Activated T-helper 1 cell treated with anti-CD3 and anti-CD28 coated beads, Interleukin-12 subunit alpha, Interleukin-12 subunit beta, Interleukin-2, Interleukin-4 antibody, amounts not matched to agents 30 ng/mL and 10 ng/mL and 1 ng/mL, durations not matched to agents 14 hours and 24 hours and 36 hours (primary cell): ENCODE data around the gene IMPACT. TPM values are rescaled to one million over a fixed set of nuclear protein-coding genes. Genes with fewer than 3 reads are reported as not detected.

Experiments
- DNase-seq: peaks from one replicate; pipeline ENCODE4 v3.0.0; 2021; ENCODE audit warnings: low spot score
- H3K27ac Mint-ChIP-seq: one replicate; pipeline ENCODE4 v1.8.0; 2021; ENCODE audit warnings: mild to moderate bottlenecking, mixed read lengths
- H3K27me3 Mint-ChIP-seq: one replicate; pipeline ENCODE4 v1.8.0; 2022; ENCODE audit warnings: mild to moderate bottlenecking, moderate library complexity, mixed read lengths; ENCODE audit not compliant: insufficient read depth
- H3K36me3 Mint-ChIP-seq: one replicate; pipeline ENCODE4 v1.8.0; 2021; ENCODE audit warnings: low read depth, mixed read lengths
- H3K4me1 Mint-ChIP-seq: one replicate; pipeline ENCODE4 v1.8.0; 2021; ENCODE audit warnings: low read depth, mixed read lengths
- H3K4me3 Mint-ChIP-seq: one replicate; pipeline ENCODE4 v1.8.0; 2021; ENCODE audit warnings: mild to moderate bottlenecking, moderate library complexity, mixed read lengths
- H3K9me3 Mint-ChIP-seq: one replicate; pipeline ENCODE4 v1.8.0; 2021; ENCODE audit warnings: mixed read lengths
- intact Hi-C: fragments of 100-400 bp; cut with micrococcal nuclease; formaldehyde crosslinking; loops from one replicate; pipeline ENCODE4 v1.15.1; 2024
- total RNA-seq: library from RNA; stranded (reverse); gene quantifications from 2 replicates; pipeline ENCODE4 v1.2.3, GENCODE V29; 2022

The IMPACT gene
- total RNA-seq, 1 donor from 2014 or later, result 9.5 TPM

GRCh38 chr18:24466771-24467170 lies 40.3 kb downstream of the IMPACT start:
- peaks cover 9% of the 10 kb centered on the region for H3K27me3 Mint-ChIP-seq
- no peak overlapping the region for H3K27ac Mint-ChIP-seq
- intact Hi-C loops, result no loop called here
- H3K4me3 Mint-ChIP-seq, result no peak overlapping the region
- peaks cover 12% of the 10 kb centered on the region for H3K4me1 Mint-ChIP-seq
- H3K9me3 Mint-ChIP-seq, result no peaks in the 10 kb centered on the region
- DNase-seq, result no peak
- no peaks in the 10 kb centered on the region for H3K36me3 Mint-ChIP-seq

- no peak overlapping the region for H3K27ac Mint-ChIP-seq
- no peak overlapping the region for H3K4me3 Mint-ChIP-seq
- no peak for DNase-seq
- no peaks in the 10 kb centered on the region for H3K36me3 Mint-ChIP-seq
- intact Hi-C loops, result no loop called here
- no peaks in the 10 kb centered on the region for H3K9me3 Mint-ChIP-seq
- peaks cover 13% of the 10 kb centered on the region for H3K27me3 Mint-ChIP-seq
- H3K4me1 Mint-ChIP-seq, result no peaks in the 10 kb centered on the region
Observed at GRCh38 chr18:24470022-24470618, 43.6 kb downstream of the IMPACT start.

- intact Hi-C loops, result no loop called here
- H3K4me3 Mint-ChIP-seq, result no peak overlapping the region
- H3K9me3 Mint-ChIP-seq, result no peaks in the 10 kb centered on the region
- no peaks in the 10 kb centered on the region for H3K4me1 Mint-ChIP-seq
- no peak for DNase-seq
- H3K36me3 Mint-ChIP-seq, result no peaks in the 10 kb centered on the region
- no peak overlapping the region for H3K27ac Mint-ChIP-seq
- peaks cover 13% of the 10 kb centered on the region for H3K27me3 Mint-ChIP-seq
Observed at GRCh38 chr18:24470805-24471204, 44.3 kb downstream of the IMPACT start.

GRCh38 chr18:24472591-24472990 lies 46.1 kb downstream of the IMPACT start:
- intact Hi-C loops, result no loop called here
- Mint-ChIP-seq H3K4me3 (no peak overlapping the region), H3K9me3 (no peaks in the 10 kb centered on the region), H3K36me3 (no peaks in the 10 kb centered on the region), H3K27ac (no peak overlapping the region), H3K4me1 (no peaks in the 10 kb centered on the region), H3K27me3 (peaks cover 17% of the 10 kb centered on the region)
- no peak for DNase-seq

- peaks cover 17% of the 10 kb centered on the region for H3K27me3 Mint-ChIP-seq
- no peak overlapping the region for H3K27ac Mint-ChIP-seq
- no peaks in the 10 kb centered on the region for H3K4me1 Mint-ChIP-seq
- no peaks in the 10 kb centered on the region for H3K36me3 Mint-ChIP-seq
- no peaks in the 10 kb centered on the region for H3K9me3 Mint-ChIP-seq
- intact Hi-C loops, result no loop called here
- no peak for DNase-seq
- no peak overlapping the region for H3K4me3 Mint-ChIP-seq
Observed at GRCh38 chr18:24474406-24474805, 47.9 kb downstream of the IMPACT start.

DNA sequence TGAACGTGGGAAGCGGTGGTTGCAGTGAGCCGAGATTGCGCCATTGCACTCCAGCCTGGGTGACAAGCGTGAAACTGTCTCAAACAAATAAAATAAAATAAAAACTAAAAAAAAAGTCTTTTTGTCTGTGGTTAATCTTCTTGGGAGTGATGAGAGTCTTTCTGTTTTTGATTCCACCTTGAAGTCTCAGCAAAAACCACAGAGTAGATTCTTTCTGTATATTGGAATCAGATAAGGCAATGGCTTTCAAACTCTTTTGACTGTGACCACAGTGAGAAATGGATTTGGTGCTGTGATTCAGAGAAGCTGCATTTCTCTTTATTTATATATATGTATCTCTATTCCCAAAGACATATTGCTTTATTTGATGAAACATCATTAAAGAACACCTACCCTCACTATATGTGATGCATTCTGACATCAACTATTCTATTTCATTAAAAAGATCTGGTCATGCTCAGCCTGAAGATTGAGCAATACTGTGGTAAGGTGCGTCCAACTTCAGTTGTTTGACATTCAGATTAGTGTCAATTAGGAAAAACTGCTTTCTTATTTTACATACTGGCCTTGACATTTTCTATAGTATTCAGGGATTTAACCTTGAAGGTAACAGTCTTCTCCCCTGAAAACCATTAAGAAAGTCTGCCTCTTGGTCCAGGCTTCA lies 49.6 kb downstream of the IMPACT start:
- Mint-ChIP-seq H3K4me1 (no peaks in the 10 kb centered on the region), H3K27ac (no peak overlapping the region), H3K27me3 (peaks cover 20% of the 10 kb centered on the region), H3K4me3 (no peak overlapping the region), H3K9me3 (no peaks in the 10 kb centered on the region), H3K36me3 (no peaks in the 10 kb centered on the region)
- no peak for DNase-seq
- intact Hi-C loops, result loop anchor here (1.0 kb wide), 1 partner anchor 16 kb away; the partner anchor contains the start of gene HRH4

GRCh38 chr18:24479371-24479770 lies 52.9 kb downstream of the IMPACT start:
- peaks cover 22% of the 10 kb centered on the region for H3K27me3 Mint-ChIP-seq
- no peak overlapping the region for H3K27ac Mint-ChIP-seq
- H3K4me1 Mint-ChIP-seq, result no peaks in the 10 kb centered on the region
- intact Hi-C loops, result no loop called here
- no peak overlapping the region for H3K4me3 Mint-ChIP-seq
- no peaks in the 10 kb centered on the region for H3K36me3 Mint-ChIP-seq
- DNase-seq, result no peak
- H3K9me3 Mint-ChIP-seq, result no peaks in the 10 kb centered on the region

GRCh38 chr18:24482821-24483220 lies 56.4 kb downstream of the IMPACT start:
- intact Hi-C loops, result no loop called here
- H3K27ac Mint-ChIP-seq, result no peak overlapping the region
- no peak overlapping the region for H3K4me3 Mint-ChIP-seq
- peaks cover 5% of the 10 kb centered on the region for H3K4me1 Mint-ChIP-seq
- no peaks in the 10 kb centered on the region for H3K36me3 Mint-ChIP-seq
- peaks cover 8% of the 10 kb centered on the region for H3K27me3 Mint-ChIP-seq
- H3K9me3 Mint-ChIP-seq, result no peaks in the 10 kb centered on the region
- no peak for DNase-seq

DNA sequence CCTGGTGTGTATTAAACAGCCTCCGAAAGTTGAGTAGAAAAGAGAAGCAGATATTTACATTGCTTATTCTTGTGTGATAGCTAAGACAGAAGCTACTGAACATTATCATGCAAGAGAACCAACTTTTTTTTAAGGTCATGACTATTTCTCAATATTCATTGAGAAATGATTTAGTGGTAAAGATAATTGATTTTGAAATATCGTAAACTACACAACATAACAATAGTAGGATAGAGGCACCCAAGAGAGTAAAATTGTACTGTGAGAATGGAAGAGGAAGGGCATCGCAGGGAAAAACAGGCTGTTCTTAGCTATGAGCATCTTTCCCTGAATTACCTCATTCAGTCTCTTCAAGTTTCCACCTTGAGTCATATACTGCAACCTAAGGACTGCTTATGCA lies 59.2 kb downstream of the IMPACT start:
- peaks cover 6% of the 10 kb centered on the region for H3K27me3 Mint-ChIP-seq
- H3K36me3 Mint-ChIP-seq, result no peaks in the 10 kb centered on the region
- no peaks in the 10 kb centered on the region for H3K9me3 Mint-ChIP-seq
- peaks cover 13% of the 10 kb centered on the region for H3K4me1 Mint-ChIP-seq
- intact Hi-C loops, result loop anchor here (5.0 kb wide), 2 partner anchors 53 to 308 kb away; no protein-coding TSS in a partner anchor
- no peak overlapping the region for H3K27ac Mint-ChIP-seq
- DNase-seq, result no peak
- no peak overlapping the region for H3K4me3 Mint-ChIP-seq

DNA sequence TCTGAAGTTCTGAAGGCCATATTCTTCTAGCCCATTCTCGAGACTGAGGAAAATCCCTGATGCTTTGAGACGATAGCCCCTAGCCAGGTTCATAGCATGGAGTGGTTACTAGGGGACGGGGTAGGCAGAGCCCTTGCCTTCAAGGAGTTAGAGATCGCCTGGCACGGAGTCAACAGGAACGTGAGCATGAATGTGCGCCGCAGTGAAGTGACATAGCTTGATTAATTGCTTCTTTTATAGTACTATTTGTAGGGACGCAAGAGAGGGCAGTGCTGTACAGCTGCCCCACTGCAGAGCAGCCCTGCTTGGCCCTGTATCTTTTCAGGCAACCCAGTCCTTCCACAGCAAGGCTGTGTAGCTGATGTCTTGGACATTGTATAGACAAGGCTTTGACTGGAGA lies 60.2 kb downstream of the IMPACT start:
- no peak overlapping the region for H3K27ac Mint-ChIP-seq
- no peak for DNase-seq
- peaks cover 6% of the 10 kb centered on the region for H3K27me3 Mint-ChIP-seq
- no peak overlapping the region for H3K4me3 Mint-ChIP-seq
- H3K9me3 Mint-ChIP-seq, result no peaks in the 10 kb centered on the region
- H3K4me1 Mint-ChIP-seq, result peaks cover 13% of the 10 kb centered on the region
- intact Hi-C loops, result loop anchor here (5.0 kb wide), 2 partner anchors 54 to 309 kb away; no protein-coding TSS in a partner anchor
- H3K36me3 Mint-ChIP-seq, result no peaks in the 10 kb centered on the region

- H3K4me1 Mint-ChIP-seq, result peaks cover 13% of the 10 kb centered on the region
- H3K36me3 Mint-ChIP-seq, result no peaks in the 10 kb centered on the region
- no peak for DNase-seq
- no peak overlapping the region for H3K4me3 Mint-ChIP-seq
- H3K27me3 Mint-ChIP-seq, result peaks cover 9% of the 10 kb centered on the region
- no peak overlapping the region for H3K27ac Mint-ChIP-seq
- intact Hi-C loops, result loop anchor here (1.0 to 5.0 kb wide), 3 partner anchors 57 to 312 kb away; no protein-coding TSS in a partner anchor
- H3K9me3 Mint-ChIP-seq, result no peaks in the 10 kb centered on the region
Observed at GRCh38 chr18:24488824-24489493, 62.5 kb downstream of the IMPACT start.

- Mint-ChIP-seq H3K4me1 (peaks cover 13% of the 10 kb centered on the region), H3K27ac (no peak overlapping the region), H3K36me3 (no peaks in the 10 kb centered on the region), H3K27me3 (peaks cover 19% of the 10 kb centered on the region), H3K9me3 (no peaks in the 10 kb centered on the region), H3K4me3 (no peak overlapping the region)
- intact Hi-C loops, result no loop called here
- no peak for DNase-seq
Observed at GRCh38 chr18:24490539-24490938, 64.1 kb downstream of the IMPACT start.
